ENCODE measurements around the gene IL1R2. TPM values are rescaled to one million over a fixed set of nuclear protein-coding genes. Genes with fewer than 3 reads are reported as not detected.

The IL1R2 gene
- total and polyA plus RNA-seq, 2 of the 8 experiments (the other 6 are each of a cell fraction or from before 2014, with no cell fraction given): 0.06 TPM; not detected in 1

DNA sequence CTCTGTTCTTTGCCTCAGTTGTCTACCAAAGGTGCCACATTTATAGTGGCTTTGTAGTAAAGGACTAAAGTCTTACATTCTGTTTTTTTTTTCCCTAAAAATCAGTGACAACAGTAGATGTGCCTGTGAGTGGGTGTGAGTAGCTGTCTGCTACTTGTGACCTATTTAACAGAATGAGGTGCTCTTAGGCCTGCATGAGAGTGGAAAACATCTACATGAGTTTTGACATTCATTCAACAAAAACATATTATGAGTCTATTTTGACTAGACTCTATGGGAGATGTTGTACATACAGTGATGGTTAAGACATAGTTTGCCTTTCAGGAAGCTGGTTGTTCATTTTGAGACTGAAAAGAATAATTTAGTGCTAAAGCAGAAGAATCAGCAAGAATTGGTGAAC lies 36.7 kb downstream of the IL1R2 start:
- Histone ChIP-seq H3K23ac (ENCODE audit: insufficient read length) (no peak overlapping the region), H3K4me1 (replicated peaks in 1 of 4; ENCODE audit: control insufficient read depth in 3 of 4, insufficient read depth in 4 of 4, low read length in 3 of 4) (no peaks in the 10 kb centered on the region), H3K79me1 (ENCODE audit: low read depth, low read length) (no peaks in the 10 kb centered on the region), H4K8ac (ENCODE audit: extremely low read depth, insufficient read depth, low read length) (no peak overlapping the region), H3K9ac (replicated peaks in 1 of 4; ENCODE audit: extremely low read depth in 1 of 4, low read depth in 3 of 4, low read length in 3 of 4) (no peak overlapping the region), H3K79me2 (ENCODE audit: control insufficient read depth in 1 of 2, insufficient read depth in 2 of 2, low read length in 2 of 2) (no peaks in the 10 kb centered on the region), H2BK12ac (ENCODE audit: low read depth, low read length) (no peak overlapping the region), H4K5ac (ENCODE audit: insufficient read length, low read depth, low read length) (no peak overlapping the region), H3K14ac (ENCODE audit: insufficient read length) (no peak overlapping the region), H3K27me3 (replicated peaks in 1 of 4; ENCODE audit: control insufficient read depth in 3 of 4, extremely low read depth in 1 of 4, insufficient read depth in 3 of 4, low read length in 3 of 4) (no peaks in the 10 kb centered on the region), H4K91ac (replicated peaks; ENCODE audit: insufficient read length, low read length) (no peak overlapping the region), H3K4me2 (ENCODE audit: insufficient read depth in 1 of 2, low read depth in 2 of 2, low read length in 2 of 2) (no peak overlapping the region), H2BK15ac (ENCODE audit: low read length) (no peak overlapping the region), H3K18ac (ENCODE audit: extremely low read depth, low read length) (no peak overlapping the region), H3K56ac (replicated peaks; ENCODE audit: insufficient read length, low read depth, low read length) (no peak overlapping the region), H3K36me3 (ENCODE audit: control insufficient read depth in 2 of 4, insufficient read depth in 4 of 4, low read length in 3 of 4) (no peaks in the 10 kb centered on the region), H2BK120ac (replicated peaks; ENCODE audit: low read depth, low read length) (no peak overlapping the region), H3K27ac (ENCODE audit: low read depth, low read length) (no peak overlapping the region), H2BK20ac (ENCODE audit: low read length) (no peak overlapping the region), H3K4me3 (ENCODE audit: extremely low read depth in 1 of 4, insufficient read depth in 2 of 4, low read depth in 3 of 4, low read length in 4 of 4) (no peak overlapping the region), H3K4ac (replicated peaks; ENCODE audit: insufficient read length, low read depth, low read length) (no peak overlapping the region), H2AFZ (ENCODE audit: low read length) (no peak overlapping the region), H4K20me1 (replicated peaks in 1 of 2; ENCODE audit: control insufficient read depth in 1 of 2, insufficient read depth in 2 of 2, low read length in 2 of 2) (no peaks in the 10 kb centered on the region), H2AK5ac (ENCODE audit: low read depth, low read length) (no peak overlapping the region), H2BK5ac (ENCODE audit: low read depth, low read length) (no peak overlapping the region), H3K9me3 (ENCODE audit: insufficient read depth in 2 of 2, low read depth in 1 of 2, low read length in 1 of 2) (no peaks in the 10 kb centered on the region), H3K23me2 (ENCODE audit: low read depth, low read length) (no peaks in the 10 kb centered on the region)
- DNase-seq (ENCODE audit: low read depth in 1 of 2, low spot score in 2 of 2) (no peak), FAIRE-seq (no peak)
- POLR2A ChIA-PET (ENCODE audit: partially characterized antibody): no interaction called here
- CTCF ChIA-PET (ENCODE audit: partially characterized antibody): interaction anchor here (0.8 kb wide), 1 partner anchor 8 kb away, joined by 4 read pairs; no protein-coding TSS in a partner anchor
- TF ChIP-seq GABPA (IDR thresholded peaks at IDR 0.05; ENCODE audit: borderline replicate concordance, insufficient read depth, low read length) (no peak), NRF1 (IDR thresholded peaks at IDR 0.05; ENCODE audit: low read depth, low read length) (no peak)
